Cardiac muscle cell (in vitro differentiated cells and primary cell): ENCODE measurements around the gene CHI3L2. TPM values are rescaled to one million over a fixed set of nuclear protein-coding genes. Genes with fewer than 3 reads are reported as not detected.

Experiments
- DNase-seq, 2 donors: peaks; one replicate each; pipeline versions ENCODE4 v3.0.0 to v3.0.0-alpha.2; 2010 to 2017; ENCODE audit warnings: low read depth in 1 of 2, low spot score in 1 of 2
- H3K27ac ChIP-seq: fragments of 200-600 bp; sonication (generic); 2 replicates; pipeline ENCODE4 v1.5.1; 2016
- H3K27me3 ChIP-seq: fragments of 200-600 bp; sonication (generic); 2 replicates; pipeline ENCODE4 v1.6.0; 2016; ENCODE audit warnings: control low read depth
- H3K36me3 ChIP-seq: fragments of 200-600 bp; sonication (generic); 2 replicates; pipeline ENCODE4 v1.5.1; 2016; ENCODE audit warnings: control low read depth
- H3K4me1 ChIP-seq: fragments of 200-600 bp; sonication (generic); 2 replicates; pipeline ENCODE4 v1.8.1; 2017; ENCODE audit warnings: low read depth, mild to moderate bottlenecking, mixed run types
- H3K4me3 ChIP-seq: fragments of 200-600 bp; sonication (generic); 2 replicates; pipeline ENCODE4 v1.5.1; 2016; ENCODE audit warnings: mild to moderate bottlenecking
- H3K9me3 ChIP-seq: fragments of 200-600 bp; sonication (generic); 2 replicates; pipeline ENCODE4 v1.5.1; 2017; ENCODE audit warnings: low read depth, mild to moderate bottlenecking, control low read depth
- polyA plus RNA-seq: library from polyadenylated mRNA; unstranded; fragments of >200 nt; fragmentation: Nextera tagmentation; extraction: Ambion mirVana; gene quantifications from 2 replicates; pipeline ENCODE4 v1.2.1, GENCODE V29; 2016
- total RNA-seq: library from RNA; depleted of rRNA; stranded (reverse); fragments of >200 nt; gene quantifications from 2 replicates; pipeline ENCODE4 v1.2.3, GENCODE V29; 2016
- TF ChIP-seq, protein P1 (sequence below): IDR thresholded peaks from 2 replicates; pipeline ENCODE4 v1.5.1; 2012; ENCODE audit warnings: low read depth, mild to moderate bottlenecking, low read length

Gene CHI3L2
- total and polyA plus RNA-seq, 2 experiments from 2014 or later = 0.50 TPM; not detected in 1

- Histone ChIP-seq H3K27ac (no peak overlapping the region), H3K36me3 (no peaks in the 10 kb centered on the region), H3K27me3 (peaks cover 42% of the 10 kb centered on the region), H3K4me3 (no peak overlapping the region), H3K9me3 (no peaks in the 10 kb centered on the region), H3K4me1 (peaks cover under 1% of the 10 kb centered on the region)
- no peak for DNase-seq
- TF ChIP-seq, protein P1, sequence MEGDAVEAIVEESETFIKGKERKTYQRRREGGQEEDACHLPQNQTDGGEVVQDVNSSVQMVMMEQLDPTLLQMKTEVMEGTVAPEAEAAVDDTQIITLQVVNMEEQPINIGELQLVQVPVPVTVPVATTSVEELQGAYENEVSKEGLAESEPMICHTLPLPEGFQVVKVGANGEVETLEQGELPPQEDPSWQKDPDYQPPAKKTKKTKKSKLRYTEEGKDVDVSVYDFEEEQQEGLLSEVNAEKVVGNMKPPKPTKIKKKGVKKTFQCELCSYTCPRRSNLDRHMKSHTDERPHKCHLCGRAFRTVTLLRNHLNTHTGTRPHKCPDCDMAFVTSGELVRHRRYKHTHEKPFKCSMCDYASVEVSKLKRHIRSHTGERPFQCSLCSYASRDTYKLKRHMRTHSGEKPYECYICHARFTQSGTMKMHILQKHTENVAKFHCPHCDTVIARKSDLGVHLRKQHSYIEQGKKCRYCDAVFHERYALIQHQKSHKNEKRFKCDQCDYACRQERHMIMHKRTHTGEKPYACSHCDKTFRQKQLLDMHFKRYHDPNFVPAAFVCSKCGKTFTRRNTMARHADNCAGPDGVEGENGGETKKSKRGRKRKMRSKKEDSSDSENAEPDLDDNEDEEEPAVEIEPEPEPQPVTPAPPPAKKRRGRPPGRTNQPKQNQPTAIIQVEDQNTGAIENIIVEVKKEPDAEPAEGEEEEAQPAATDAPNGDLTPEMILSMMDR = no peak
Observed at GRCh38 chr1:111209622-111210021, 17.9 kb upstream of the CHI3L2 start.

DNA sequence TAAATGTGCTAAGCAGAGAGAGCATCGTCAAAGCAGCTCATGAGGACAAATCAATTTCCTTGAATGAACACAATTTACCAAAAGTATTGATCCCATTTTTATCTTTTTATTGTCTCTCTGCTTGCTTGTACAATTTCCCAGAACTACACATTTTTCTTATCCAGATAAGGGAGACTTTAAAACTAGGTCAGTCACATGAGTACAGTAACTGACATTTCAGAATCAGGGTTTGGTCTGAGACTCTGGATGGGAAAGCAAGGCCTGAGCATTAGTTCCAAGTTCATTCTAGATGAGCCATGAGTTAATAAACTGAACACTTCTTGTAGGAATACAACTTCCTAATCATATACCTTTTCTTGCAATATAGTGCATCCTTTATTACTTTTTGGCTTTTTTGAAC lies 15.6 kb upstream of the CHI3L2 start:
- Histone ChIP-seq H3K4me1 (peaks cover 9% of the 10 kb centered on the region), H3K27ac (no peak overlapping the region), H3K4me3 (no peak overlapping the region), H3K36me3 (no peaks in the 10 kb centered on the region), H3K27me3 (peaks cover 19% of the 10 kb centered on the region), H3K9me3 (no peaks in the 10 kb centered on the region)
- TF ChIP-seq, protein P1 = no peak
- no peak for DNase-seq

GRCh38 chr1:111212634-111213335 lies 14.7 kb upstream of the CHI3L2 start:
- TF ChIP-seq, protein P1 = no peak
- Histone ChIP-seq H3K4me1 (peaks cover 9% of the 10 kb centered on the region), H3K27me3 (peaks cover 10% of the 10 kb centered on the region), H3K27ac (no peak overlapping the region), H3K36me3 (no peaks in the 10 kb centered on the region), H3K4me3 (no peak overlapping the region), H3K9me3 (no peaks in the 10 kb centered on the region)
- DNase-seq = no peak

DNA sequence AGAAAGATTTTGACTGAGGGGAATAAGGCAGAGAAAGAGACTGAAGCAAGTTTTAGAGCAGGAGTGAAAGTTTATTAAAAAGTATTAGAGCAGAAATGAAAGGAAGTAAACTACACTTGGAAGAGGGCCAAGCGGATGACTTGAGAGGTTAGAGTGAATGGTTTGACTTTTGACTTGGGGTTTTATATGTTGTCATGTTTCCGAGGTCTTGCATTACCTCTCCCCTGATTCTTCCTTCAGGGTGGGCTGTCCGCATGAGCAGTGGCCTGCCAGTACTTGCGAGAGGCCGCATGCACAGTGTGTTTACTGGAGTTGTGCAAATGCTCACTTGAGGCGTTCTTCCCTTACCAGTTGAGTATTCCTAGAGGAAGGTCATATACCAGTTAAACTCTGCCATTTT lies 14.1 kb upstream of the CHI3L2 start:
- no peaks in the 10 kb centered on the region for H3K36me3 ChIP-seq
- H3K9me3 ChIP-seq = no peaks in the 10 kb centered on the region
- no peak overlapping the region for H3K27ac ChIP-seq
- TF ChIP-seq, protein P1 = no peak
- H3K27me3 ChIP-seq = peaks cover 7% of the 10 kb centered on the region
- H3K4me1 ChIP-seq = peaks cover 9% of the 10 kb centered on the region
- no peak for DNase-seq
- H3K4me3 ChIP-seq = no peak overlapping the region

DNA sequence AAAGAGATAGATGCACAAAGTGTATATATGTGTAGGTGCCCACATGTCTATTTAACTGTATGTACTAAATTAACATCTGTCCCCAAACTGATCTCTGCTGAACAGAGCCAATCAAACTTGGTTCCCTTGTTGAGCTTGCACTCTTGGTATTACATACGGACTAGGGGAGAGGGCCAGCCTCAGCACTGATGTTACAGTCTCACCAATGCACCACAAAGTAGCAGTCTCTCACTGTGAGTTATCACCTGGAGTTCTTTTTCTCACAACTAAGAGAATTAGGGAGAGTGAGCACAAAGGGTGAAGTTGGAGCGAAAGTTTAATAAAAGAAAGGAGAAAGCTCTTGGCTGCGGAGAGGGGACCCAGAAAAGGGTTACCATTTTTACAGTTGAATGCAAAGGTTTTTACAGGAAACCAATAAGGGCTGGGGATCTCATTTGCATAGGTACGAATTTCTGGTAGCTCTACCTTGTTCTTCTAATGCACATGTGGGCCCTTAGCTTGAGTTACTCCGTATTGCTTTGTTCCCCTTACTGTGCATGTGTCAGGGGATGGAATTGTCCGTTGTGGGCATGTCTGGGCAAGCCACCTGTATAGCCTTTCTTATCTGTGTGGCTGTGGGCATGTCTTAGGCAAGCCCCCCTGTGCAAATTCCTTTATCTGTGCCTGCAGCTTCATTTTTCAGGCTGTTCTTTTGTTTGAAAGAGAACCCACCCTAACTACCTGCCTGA lies 13.3 kb upstream of the CHI3L2 start:
- H3K4me3 ChIP-seq = no peak overlapping the region
- no peaks in the 10 kb centered on the region for H3K36me3 ChIP-seq
- no peak overlapping the region for H3K27ac ChIP-seq
- peaks cover 12% of the 10 kb centered on the region for H3K4me1 ChIP-seq
- TF ChIP-seq, protein P1 = no peak
- no peak for DNase-seq
- no peaks in the 10 kb centered on the region for H3K27me3 ChIP-seq
- H3K9me3 ChIP-seq = no peaks in the 10 kb centered on the region
